Mononuclear cell (primary cell): Measurements from ENCODE around the gene STARD10. TPM values are rescaled to one million over a fixed set of nuclear protein-coding genes. Genes with fewer than 3 reads are reported as not detected.

Source experiments
- H3K27me3 ChIP-seq: 2 replicates; pipeline ENCODE4 v1.6.0; 2011; ENCODE audit warnings: low read length, control low read depth; ENCODE audit not compliant: insufficient read depth
- H3K4me1 ChIP-seq: 2 replicates; pipeline ENCODE4 v1.5.1; 2011; ENCODE audit warnings: mild to moderate bottlenecking, low read length, control low read depth; ENCODE audit not compliant: insufficient read depth
- H3K4me3 ChIP-seq: 2 replicates; pipeline ENCODE4 v1.5.1; 2011; ENCODE audit warnings: mild to moderate bottlenecking, low read length, moderate library complexity
- H3K9me3 ChIP-seq: 2 replicates; pipeline ENCODE4 v1.5.1; 2011; ENCODE audit warnings: low read depth, mild to moderate bottlenecking, control low read depth, low read length
- total RNA-seq: library from RNA; depleted of rRNA; stranded (reverse); fragments of >200 nt; gene quantifications from one replicate; pipeline ENCODE4 v1.2.3, GENCODE V29; 2012

Gene STARD10
- total RNA-seq, 1 donor, result 10.2 TPM

DNA sequence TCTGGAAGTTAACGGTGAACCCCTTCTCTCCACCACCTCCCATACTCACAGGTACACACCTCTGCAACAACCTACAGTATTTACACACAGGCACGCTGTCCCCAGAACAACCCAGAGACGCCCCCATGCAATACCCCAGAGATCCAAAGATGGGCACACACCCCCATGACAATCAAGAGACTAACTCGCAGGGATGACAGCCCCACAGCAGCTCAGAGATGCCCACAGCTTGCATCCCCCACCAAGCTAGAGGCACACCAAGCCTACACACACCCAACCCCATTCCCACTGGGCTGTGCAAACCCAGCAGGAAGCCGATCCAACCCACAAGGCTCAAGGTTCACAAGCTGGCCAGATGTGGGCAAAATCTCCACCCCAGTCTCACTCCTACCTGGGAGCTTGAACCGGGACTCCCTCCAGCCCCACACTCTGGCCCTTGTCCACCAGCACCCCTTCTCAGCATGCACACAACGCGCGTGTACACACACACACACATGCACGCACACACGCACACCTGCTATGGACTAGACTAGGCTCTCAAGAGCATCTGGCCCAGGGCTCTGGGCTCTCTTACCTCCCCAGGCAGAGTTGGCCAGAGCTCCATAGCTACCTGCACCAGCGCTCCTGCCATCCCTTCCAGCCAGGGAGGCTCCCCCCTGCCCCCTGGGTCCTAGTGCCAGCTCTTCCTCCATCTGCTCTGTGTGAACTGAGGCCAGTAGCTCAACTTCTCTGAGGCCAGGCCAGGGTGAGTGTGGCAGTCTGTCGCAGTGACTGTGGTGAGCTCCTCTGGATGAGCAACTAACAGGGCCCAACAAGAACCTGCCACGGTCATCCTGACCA is 11.5 kb downstream of the STARD10 start:
- Histone ChIP-seq H3K27me3 (peaks cover 7% of the 10 kb centered on the region), H3K9me3 (no peaks in the 10 kb centered on the region), H3K4me3 (no peak overlapping the region), H3K4me1 (peaks cover 34% of the 10 kb centered on the region)

DNA sequence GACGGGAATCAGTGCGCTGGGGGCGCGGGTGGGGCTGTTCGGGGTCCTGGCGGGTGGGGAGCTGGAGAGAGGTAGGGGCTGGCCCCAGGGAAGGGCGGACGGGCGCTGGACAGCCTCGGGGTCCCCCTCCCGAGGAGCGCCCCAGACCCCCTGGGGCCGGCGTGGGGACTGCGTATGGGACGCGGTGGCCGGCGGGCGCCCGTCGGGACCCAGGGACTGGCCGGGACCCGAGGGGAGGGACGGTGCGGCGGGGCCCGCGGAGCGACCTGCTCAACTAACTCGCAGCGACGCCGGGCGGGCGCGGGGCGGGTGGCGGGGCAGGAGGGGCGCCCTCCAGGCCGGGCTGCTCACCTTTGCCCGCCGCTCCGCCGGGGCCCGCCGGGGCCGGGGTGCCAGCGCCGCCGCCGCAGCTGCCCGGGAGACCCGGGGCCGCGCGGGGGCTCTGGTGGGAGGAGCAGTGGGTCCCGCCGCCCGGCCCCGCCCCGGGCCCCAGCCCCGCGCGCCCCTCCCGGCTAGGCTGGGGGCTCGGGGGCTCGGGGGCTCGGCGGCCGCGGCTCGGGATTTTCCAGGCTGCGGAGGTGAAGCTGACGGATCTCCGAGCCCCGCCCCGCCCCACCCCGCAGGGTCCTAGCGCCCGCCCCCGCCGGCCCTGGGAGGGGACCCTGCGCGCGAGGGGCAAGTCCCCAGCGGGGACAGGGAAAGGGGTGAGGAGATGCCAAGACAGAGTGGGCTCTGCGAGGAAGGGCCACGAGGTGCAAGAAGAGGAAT is 12.3 kb downstream of the STARD10 start:
- H3K4me1 ChIP-seq, result peaks cover 34% of the 10 kb centered on the region
- H3K9me3 ChIP-seq, result no peaks in the 10 kb centered on the region
- H3K27me3 ChIP-seq, result peaks cover 7% of the 10 kb centered on the region
- H3K4me3 ChIP-seq, result peak overlapping the region; percentile 33

DNA sequence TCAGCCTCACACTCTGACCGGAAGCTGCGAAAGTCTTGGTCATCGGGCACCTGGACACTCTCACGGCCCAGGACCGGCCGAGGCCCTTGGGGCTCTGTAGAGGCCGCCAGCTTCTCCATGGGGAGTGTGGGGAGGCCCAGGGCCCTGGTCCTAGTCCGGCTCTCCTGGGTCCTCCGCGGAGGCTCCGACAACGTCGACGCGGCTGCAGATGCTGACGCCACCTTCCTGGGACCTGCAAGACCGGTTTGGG is 12.9 kb downstream of the STARD10 start:
- peaks cover 37% of the 10 kb centered on the region for H3K4me1 ChIP-seq
- peaks cover 7% of the 10 kb centered on the region for H3K27me3 ChIP-seq
- peak overlapping the region; percentile 33 for H3K4me3 ChIP-seq
- no peaks in the 10 kb centered on the region for H3K9me3 ChIP-seq

GRCh38 chr11:72780296-72781062 is 13.4 kb downstream of the STARD10 start:
- Histone ChIP-seq H3K4me3 (peak overlapping the region; percentile 33), H3K4me1 (peaks cover 37% of the 10 kb centered on the region), H3K27me3 (peaks cover 7% of the 10 kb centered on the region), H3K9me3 (no peaks in the 10 kb centered on the region)

DNA sequence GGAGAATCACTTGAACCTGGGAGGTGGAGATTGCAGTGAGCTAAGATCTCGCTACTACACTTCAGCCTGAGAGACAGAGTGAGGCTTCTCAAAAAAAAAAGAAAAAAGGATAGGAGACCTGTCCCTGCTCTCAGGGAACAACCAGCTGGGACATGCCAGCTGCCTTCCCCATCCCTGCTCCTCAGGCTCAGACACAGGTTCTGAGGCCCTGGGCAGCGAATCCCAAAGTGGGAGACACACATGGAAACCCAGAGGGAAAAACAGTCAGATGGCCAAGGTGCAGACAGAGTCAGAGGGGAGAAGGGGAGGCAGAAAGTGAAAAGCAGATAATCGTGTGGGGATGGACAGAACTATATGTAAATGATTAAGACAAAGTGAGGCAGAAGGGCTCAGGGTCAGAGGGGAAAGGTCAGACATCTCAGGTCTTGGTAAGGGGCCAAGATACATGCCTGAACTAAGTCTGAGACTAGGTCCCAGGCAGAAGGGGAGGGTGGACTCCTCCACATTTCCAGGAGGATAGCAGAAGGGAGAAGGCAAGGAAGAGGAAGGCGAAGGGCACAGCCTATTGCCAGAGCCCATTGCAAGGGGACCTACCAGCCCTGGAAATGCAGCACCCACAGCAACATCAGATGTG is 14.2 kb downstream of the STARD10 start:
- Histone ChIP-seq H3K27me3 (peaks cover 7% of the 10 kb centered on the region), H3K9me3 (no peaks in the 10 kb centered on the region), H3K4me3 (no peak overlapping the region), H3K4me1 (peaks cover 37% of the 10 kb centered on the region)

DNA sequence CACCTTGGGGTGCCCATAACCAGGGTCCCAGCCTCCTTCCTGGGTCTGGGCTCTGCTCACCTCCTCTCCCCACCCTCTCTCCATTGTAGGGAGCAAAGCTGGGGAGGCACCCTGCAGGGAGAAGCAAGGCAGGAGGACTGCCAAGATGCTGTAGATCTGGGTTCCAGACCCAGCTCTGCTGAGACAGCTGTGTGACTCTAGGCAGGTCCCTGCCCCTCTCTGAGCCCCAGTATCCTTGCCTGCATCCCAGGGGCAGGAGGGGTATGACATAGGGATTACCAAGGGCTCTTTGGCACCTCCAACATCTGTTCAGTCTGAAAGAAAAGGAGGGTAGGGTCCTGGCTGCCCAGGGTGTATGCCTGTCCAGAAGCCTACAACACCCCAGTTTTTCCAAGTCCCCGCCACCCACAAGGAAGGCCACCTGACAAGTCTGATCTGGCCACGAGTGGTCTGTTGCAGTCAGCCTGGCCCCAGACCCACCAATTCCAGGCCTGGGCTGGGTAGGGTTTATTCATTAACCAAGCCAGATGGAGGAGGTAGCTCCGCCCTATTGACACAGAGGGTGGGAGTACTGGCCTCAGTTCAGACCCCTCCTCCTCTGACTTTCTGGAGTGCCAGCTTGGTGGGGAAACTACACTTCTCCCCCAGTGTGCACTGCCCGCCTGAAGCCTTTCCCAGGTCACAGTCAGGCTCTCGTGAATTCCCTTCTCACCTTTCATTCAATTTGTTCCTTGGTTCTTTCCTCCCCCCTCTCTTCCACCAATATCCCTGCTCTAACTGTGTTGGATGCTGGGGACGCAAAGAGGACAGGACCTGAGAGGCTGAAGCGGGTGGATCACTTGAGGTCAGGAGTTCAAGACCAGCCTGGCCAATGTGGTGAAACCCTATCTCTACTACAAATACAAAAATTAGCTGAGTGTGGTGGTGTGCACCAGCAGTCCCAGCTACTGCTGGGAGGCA is 15.0 kb downstream of the STARD10 start:
- H3K9me3 ChIP-seq, result no peaks in the 10 kb centered on the region
- H3K4me3 ChIP-seq, result no peak overlapping the region
- H3K4me1 ChIP-seq, result peaks cover 37% of the 10 kb centered on the region
- peaks cover 7% of the 10 kb centered on the region for H3K27me3 ChIP-seq

GRCh38 chr11:72777755-72778278 is 16.0 kb downstream of the STARD10 start:
- Histone ChIP-seq H3K27me3 (peaks cover 7% of the 10 kb centered on the region), H3K9me3 (no peaks in the 10 kb centered on the region), H3K4me3 (no peak overlapping the region), H3K4me1 (peaks cover 37% of the 10 kb centered on the region)

- Histone ChIP-seq H3K4me3 (no peak overlapping the region), H3K9me3 (no peaks in the 10 kb centered on the region), H3K27me3 (peaks cover 7% of the 10 kb centered on the region), H3K4me1 (peaks cover 33% of the 10 kb centered on the region)
Measured at GRCh38 chr11:72776844-72777754, 16.7 kb downstream of the STARD10 start.

DNA sequence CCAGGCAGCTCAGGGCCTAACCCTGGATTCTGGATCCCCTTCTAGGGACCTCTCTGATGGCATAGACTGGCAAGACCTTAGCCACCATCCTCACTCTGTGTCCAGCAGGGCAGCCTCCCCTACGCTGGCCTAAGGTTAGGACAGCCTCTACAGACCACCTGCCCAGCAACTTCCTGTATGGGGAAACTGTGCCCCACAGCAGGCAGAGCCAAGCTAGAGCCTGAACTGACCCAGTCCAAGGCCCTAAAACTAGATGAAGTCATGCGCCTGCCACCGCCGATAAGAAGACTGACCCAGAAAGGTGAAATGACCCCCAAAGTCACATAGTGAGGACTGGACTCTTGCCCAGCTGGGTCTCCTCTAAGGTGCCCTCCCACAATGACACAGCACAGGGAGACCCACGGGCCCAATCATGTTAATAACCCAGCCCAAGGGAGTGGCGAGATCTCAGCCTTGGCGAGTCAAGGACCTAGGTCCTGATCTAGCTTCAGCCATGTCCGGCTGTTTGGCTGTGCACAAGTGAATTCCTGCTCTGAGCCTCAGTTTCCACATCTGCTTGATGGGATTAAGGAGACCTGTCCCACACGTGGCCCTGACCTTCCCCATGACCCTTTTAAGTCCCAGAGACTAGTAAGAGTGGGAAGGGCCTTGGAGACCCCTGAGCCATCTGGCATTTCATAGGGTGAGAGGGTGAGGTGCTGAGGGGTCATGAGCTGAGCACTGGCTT is 17.6 kb downstream of the STARD10 start:
- Histone ChIP-seq H3K4me3 (no peak overlapping the region), H3K27me3 (peaks cover 7% of the 10 kb centered on the region), H3K9me3 (no peaks in the 10 kb centered on the region), H3K4me1 (peaks cover 29% of the 10 kb centered on the region)

DNA sequence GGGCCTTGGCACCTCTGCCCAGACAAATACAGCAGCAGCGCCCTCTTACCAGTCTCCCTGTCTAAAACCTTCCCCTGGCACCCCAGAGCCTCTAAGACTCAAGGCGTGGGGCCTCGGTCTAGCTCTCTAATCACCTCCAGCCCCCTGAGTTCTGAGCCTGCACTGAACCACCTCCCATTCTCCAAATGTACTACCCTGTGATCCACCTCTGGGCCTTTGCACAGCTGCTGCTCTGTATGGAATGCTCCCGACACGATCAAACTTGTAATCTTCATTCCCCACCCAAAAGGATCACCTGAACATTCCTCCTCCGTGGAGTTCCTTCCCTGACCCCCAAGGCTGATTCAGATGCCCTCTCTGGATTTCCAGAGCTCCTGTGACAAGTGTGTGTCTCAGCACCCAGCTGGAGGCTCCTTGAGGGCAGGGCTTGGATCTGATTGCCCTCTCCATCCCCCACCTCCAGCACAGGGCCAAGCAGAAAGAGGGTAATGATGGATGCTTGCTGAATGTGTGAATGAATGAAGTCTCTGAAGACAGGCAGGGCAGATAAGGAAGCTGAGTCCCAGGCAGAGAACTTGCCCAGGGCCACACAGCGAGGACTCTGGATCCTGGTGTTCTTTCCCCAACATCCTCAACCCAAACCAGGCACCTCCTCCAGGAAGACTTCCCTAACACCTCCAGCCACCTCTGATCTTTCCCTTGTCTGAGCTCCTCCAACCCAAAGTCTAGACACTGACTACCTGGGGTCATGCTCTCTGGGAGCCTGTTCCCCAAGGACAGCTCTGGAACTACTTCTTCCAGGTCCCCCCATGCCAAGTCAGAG is 18.3 kb downstream of the STARD10 start:
- Histone ChIP-seq H3K4me1 (peaks cover 22% of the 10 kb centered on the region), H3K9me3 (no peaks in the 10 kb centered on the region), H3K27me3 (peaks cover 2% of the 10 kb centered on the region), H3K4me3 (no peak overlapping the region)

DNA sequence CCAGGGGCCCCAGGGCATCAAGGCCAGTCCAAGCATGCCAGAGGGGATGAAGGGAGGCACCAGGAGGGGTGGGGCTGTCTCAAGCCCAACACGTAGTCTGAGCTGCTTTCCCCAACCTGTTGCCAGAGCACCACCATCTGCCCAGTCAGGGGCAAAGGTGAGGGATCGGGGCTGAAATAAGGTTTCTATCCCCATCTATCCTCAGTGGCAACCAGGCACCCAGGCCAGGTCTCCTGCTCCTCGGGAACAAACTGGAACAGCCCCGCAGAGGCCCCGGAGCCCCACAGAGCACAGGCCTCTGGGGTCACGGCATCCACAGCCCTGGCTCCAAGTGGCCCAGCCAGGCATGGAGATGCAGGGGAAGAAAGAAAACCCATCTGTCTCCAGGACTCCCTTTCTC is 19.3 kb downstream of the STARD10 start:
- H3K4me3 ChIP-seq, result no peak overlapping the region
- H3K27me3 ChIP-seq, result no peaks in the 10 kb centered on the region
- no peaks in the 10 kb centered on the region for H3K9me3 ChIP-seq
- H3K4me1 ChIP-seq, result peaks cover 13% of the 10 kb centered on the region

- no peaks in the 10 kb centered on the region for H3K27me3 ChIP-seq
- H3K4me1 ChIP-seq, result peaks cover 13% of the 10 kb centered on the region
- no peaks in the 10 kb centered on the region for H3K9me3 ChIP-seq
- no peak overlapping the region for H3K4me3 ChIP-seq
Measured at GRCh38 chr11:72773696-72774095, 20.2 kb downstream of the STARD10 start.
